PFSK-1 (cell line): ENCODE data around the gene EXD3.

ENCODE experiments used
- FOXP2 ChIP-seq: optimal IDR thresholded peaks from 2 replicates; pipeline ENCODE3; 2011; ENCODE audit warnings: borderline replicate concordance, control low read depth, inconsistent platforms; ENCODE audit not compliant: insufficient read depth; ENCODE audit errors: extremely low read length, extremely low read depth
- POLR2AphosphoS5 ChIP-seq: IDR thresholded peaks from 2 replicates; pipeline ENCODE4 v1.6.1; 2012; ENCODE audit warnings: low read depth, mild to moderate bottlenecking, control low read depth, low read length, moderate library complexity
- REST ChIP-seq, 2 experiments: IDR thresholded peaks; 2 replicates each; pipeline versions ENCODE4 v1.6.1 to v1.8.0; 2011 to 2012; ENCODE audit warnings: low read depth in 2 of 2, low read length in 2 of 2, control low read depth in 1 of 2, inconsistent platforms in 1 of 2, mild to moderate bottlenecking in 1 of 2, moderate library complexity in 1 of 2; ENCODE audit not compliant: insufficient read depth in 1 of 2
- SIN3A ChIP-seq: IDR thresholded peaks from 2 replicates; pipeline ENCODE4 v1.6.1; 2012; ENCODE audit warnings: mild to moderate bottlenecking, low read length, moderate library complexity, borderline replicate concordance; ENCODE audit not compliant: insufficient read depth
- TAF1 ChIP-seq: IDR thresholded peaks from 2 replicates; pipeline ENCODE4 v1.6.1; 2012; ENCODE audit warnings: low read length, control low read depth, borderline replicate concordance; ENCODE audit not compliant: insufficient read depth

Gene EXD3

GRCh38 chr9:137375321-137376058 lies 47.5 kb downstream of the EXD3 start:
- TF ChIP-seq REST (IDR thresholded peaks at IDR 0.05; ENCODE audit: insufficient read depth in 1 of 2, low read depth in 2 of 2, low read length in 2 of 2) (no peak), POLR2AphosphoS5 (no peak), SIN3A (no peak), FOXP2 (no peak), TAF1 (no peak)

DNA sequence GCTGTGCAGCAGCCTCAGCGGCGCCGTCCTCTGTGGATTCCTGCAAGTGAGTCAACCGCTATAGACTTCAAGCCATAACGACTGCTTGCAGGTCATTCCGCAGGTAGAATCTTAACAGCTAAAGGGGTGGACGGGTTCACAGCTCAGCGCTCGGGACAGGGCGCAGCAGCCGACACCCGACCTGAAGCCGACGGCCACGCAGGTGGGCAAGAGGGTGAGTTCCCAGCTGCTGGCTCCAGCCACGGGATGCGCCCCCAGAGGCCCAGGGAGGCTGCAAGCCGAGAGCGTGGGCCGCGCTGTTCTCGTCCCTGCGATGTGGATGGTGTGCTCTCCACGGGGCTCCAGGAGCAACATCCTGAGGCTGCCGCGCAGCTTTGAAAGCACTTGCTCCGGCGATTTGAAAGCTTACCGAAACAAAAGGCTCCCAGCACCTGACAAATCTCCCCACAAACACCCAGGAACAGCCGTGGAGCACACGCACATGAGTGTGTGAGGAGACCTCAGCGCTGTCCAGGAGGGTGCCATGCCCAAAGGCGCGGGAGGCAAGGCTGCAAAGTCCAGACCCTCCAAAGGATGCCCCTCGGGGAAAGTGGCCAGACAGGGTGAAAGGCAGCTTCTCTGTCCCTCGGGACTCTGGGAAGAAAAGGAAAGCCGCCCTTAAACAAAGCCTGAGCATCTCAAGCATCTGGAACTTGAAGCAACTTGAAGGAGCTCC lies 48.7 kb downstream of the EXD3 start:
- TF ChIP-seq REST (IDR thresholded peaks at IDR 0.05; ENCODE audit: insufficient read depth in 1 of 2, low read depth in 2 of 2, low read length in 2 of 2) (no peak), TAF1 (no peak), SIN3A (no peak), FOXP2 (no peak), POLR2AphosphoS5 (no peak)

DNA sequence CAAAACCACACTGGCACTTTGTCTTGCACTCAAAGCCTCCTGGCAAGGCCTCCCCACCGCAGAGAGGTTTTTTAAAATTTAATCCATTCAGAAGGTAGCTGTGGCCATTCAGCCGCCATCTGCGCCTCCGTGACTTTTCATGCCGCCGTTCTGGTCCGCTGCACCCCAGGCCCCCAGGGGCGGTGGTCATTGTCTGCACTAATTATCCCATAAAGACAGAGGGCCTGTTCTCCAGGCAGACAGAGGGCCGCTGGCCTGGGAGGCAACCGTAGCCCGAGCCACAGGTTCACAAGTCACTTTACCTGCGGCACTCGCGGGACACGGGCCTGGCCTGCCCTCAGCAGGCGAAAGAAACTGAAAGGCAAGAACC lies 49.4 kb downstream of the EXD3 start:
- TF ChIP-seq REST (IDR thresholded peaks at IDR 0.05; ENCODE audit: insufficient read depth in 1 of 2, low read depth in 2 of 2, low read length in 2 of 2), result no peak

- TF ChIP-seq TAF1, result no peak
Observed at GRCh38 chr9:137372693-137373610, 50.0 kb downstream of the EXD3 start.

- TF ChIP-seq REST (IDR thresholded peaks at IDR 0.05; ENCODE audit: insufficient read depth in 1 of 2, low read depth in 2 of 2, low read length in 2 of 2) (no peak), POLR2AphosphoS5 (no peak), TAF1 (no peak), SIN3A (no peak), FOXP2 (no peak)
Observed at GRCh38 chr9:137371946-137372651, 50.9 kb downstream of the EXD3 start.
